Measurements from ENCODE around the gene CYP2U1.

- no peak for TF ChIP-seq EZH2 (optimal IDR thresholded peaks at IDR 0.05; ENCODE audit: low read depth, low read length)
- TF ChIP-seq CTCF (IDR thresholded peaks at IDR 0.05; ENCODE audit: low read length), result no peak
- TF ChIP-seq EZH2phosphoT487 (IDR thresholded peaks at IDR 0.05; ENCODE audit: low read length), result no peak
Observed at GRCh38 chr4:107935246-107935645, 3.9 kb downstream of the CYP2U1 start.

All from MM.1S (cell line).